ENCODE data around the gene ACTR2.

The ACTR2 gene

DNA sequence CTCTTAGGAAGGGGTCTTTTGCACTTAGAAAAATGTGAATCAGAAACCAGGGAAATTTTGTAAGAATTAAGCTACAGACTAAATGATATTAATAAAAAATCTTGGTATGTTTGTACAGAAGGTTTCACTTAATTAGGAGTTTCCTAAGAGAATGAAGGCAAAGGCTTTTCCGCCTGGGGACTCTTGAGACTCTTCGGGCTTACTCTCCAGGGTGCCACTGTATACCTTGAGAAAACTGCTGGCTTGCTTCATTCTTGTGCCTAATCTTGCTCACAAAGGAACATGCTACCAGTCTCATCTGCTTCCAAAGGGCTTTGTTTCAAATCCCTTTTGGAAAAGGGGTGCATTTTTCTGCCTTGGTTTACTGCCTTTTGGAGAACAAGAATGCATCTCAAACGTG, 49.5 kb downstream of the ACTR2 start:
- in situ Hi-C loops (cut with HindIII; ENCODE audit: low sequenced_read_pairs) = no loop called here

GRCh38 chr2:65277791-65278483, 50.3 kb downstream of the ACTR2 start:
- in situ Hi-C loops (cut with HindIII; ENCODE audit: low sequenced_read_pairs) = no loop called here

DNA sequence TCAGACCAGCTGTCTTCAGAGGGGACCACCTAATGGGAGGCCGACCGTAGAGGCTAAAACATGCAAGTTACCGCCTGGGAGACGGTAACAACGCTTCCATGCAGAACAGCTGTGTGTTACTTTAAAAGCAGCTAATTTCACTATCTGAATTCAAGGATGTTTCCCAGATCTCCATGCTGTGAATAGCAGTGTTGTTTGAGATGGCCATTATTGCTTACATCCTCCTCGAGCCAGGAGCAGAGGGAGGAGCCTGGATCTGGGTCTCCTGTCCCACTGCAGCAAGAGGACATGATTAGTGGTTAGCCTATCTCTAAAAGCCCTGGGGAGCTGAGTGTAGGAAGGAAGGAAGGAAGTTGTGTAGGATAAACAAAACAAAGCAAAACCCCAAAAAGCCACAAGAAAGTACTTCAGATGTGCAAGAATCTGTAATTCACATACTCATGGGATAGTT, 50.9 kb downstream of the ACTR2 start:
- in situ Hi-C loops (cut with HindIII; ENCODE audit: low sequenced_read_pairs) = no loop called here

GRCh38 chr2:65279756-65280155, 52.1 kb downstream of the ACTR2 start:
- in situ Hi-C loops (cut with HindIII; ENCODE audit: low sequenced_read_pairs) = no loop called here

DNA sequence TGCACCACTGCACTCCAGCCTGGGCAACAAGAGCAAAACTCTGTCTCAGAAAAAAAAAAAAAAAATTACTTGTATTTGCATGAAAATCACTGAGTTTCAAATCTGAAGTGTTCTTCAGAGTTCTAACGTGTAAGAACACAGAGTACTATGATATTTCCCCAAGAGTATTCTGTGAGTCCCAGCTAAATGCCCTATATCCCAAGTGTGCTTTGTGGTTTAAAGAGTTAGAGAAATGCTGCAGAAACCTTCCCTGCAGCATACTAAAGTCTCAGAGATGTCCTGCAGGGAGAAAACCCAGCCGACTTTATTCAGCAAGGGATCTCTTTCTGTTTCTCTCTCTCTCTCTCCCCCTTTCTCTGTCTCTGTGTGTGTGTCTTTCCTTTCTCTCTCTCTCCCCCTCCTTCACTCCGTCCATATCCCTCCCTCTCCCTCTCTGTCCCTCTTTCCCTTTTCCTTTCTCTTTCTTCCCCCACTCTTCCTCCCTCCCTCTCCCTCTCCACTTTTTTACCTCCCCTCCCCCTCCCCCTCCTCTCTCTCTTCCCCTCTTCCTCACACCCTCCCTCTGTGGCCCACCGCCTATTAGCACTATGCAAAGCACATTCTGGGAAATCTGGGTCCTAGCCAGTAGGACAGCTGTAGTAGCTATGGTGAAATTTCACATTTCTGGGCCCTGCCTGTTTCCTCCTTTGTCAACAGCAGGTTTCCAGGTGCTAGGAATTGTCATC, 54.2 kb downstream of the ACTR2 start:
- in situ Hi-C loops (cut with HindIII; ENCODE audit: low sequenced_read_pairs) = no loop called here

DNA sequence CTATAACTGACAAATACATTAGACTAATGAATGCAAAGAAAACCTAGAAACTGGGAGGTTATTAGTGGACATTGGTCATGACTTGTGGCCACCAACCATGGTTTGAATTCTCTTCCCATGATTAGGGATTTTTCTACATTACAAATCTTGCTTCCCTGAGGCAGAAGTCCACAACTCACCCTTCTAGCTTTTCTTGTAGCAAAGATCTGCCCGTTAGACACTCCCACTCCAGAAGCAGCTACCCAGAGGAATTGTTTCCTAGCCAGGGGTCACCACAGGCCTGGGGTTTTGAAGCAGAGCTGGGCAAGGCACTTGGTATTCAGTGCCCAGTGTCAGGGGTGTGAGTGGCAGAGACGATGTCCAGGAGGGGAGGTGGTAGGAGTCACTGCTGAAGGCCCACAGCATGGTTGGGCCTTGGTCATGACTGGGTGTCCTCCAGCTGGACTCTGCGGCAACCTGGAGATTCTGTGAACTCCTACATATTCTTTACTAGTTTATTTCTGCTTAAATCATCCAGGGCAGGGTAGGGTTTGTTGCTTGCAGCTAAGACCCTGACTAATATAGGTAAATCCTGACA, 54.9 kb downstream of the ACTR2 start:
- in situ Hi-C loops (cut with HindIII; ENCODE audit: low sequenced_read_pairs) = no loop called here

DNA sequence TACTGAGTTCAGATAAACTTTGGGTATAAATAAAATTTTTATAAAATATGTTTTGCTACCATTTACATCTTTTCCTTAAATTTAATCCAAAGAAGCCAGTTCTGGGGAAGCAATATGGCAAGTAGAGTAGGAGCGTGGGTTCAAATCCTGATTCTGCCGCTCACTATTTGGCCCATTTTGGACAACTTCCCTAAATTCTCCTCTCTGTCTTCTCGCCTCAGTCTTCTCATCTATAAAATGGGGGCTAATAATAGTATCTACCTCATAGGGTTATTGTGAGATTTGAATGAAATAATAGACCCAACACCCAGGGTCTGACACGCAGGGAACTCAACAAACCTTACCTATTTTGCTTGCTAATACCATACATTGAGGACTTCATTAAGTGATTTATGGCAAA, 59.7 kb downstream of the ACTR2 start:
- in situ Hi-C loops (cut with HindIII; ENCODE audit: low sequenced_read_pairs) = no loop called here

DNA sequence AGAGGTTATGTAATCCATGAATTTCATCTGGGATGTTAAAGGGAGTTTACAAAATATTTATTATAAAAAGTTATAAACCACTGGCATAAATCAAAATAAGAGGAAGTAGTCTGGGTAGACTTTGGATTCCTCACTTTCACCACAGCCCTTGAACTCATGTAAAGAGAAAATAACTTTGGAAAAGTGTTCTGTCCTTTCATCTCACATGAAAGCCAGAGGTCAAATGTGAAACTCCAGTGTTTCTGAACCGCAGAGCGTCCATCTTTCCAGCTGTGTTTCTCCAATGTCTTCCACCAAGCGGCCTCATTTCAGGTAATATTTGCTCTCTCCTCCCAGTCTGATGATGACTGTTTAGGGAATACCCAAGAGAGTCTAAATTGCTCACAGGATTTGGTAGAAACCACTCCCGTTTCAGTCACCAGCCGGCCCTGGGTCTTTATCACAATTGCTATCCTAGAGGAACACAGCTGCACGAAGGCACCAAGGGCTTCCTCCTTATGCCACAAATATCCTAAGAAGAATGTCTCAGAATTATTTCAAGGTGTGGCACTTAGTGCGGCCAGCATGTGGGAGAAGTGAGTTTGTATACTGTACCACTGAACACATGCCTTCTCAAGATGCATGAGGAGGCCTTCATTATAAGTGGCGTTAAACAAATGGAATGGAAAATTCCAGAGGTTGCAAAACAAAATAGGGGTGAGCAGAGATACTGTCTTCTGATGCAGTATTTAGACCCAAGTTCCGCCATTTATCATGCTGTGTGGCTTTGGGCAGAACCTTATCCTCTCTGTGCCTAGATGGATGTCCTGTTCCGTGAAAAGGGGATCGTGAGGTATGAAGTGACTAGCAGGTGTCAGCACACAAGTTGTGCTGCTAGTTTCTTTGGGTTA, 63.8 kb downstream of the ACTR2 start:
- in situ Hi-C loops (cut with HindIII; ENCODE audit: low sequenced_read_pairs) = no loop called here

- in situ Hi-C loops (cut with HindIII; ENCODE audit: low sequenced_read_pairs) = no loop called here
Measured at GRCh38 chr2:65292106-65292400, 64.4 kb downstream of the ACTR2 start.

DNA sequence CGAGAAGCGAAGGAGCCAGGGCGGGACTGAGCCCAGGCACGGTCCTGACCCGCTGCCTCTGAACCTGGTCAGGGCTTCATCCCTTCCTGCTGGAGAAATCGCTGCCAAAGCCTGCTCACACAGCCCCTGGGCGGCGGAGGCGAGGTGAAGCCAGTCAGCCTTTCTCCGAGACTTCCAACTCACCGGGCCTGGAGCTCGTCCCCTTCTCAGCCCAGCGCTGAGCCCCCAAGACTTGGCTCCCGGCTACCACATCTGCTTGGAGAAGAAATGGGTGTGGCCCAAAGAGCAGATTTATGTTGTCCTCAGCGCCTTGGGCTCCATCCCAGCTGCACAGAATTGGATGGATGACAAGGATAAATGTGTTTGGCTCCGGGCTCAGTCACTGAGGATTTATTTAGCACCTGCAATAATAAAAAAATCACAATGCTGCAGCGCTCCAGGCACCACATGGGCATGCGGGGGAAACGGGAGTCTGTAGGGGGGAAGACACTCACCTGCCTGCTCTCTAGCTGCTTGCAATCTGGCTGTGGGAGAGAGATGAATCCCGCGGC, 64.9 kb downstream of the ACTR2 start:
- in situ Hi-C loops (cut with HindIII; ENCODE audit: low sequenced_read_pairs) = no loop called here

- in situ Hi-C loops (cut with HindIII; ENCODE audit: low sequenced_read_pairs) = no loop called here
Measured at GRCh38 chr2:65293376-65293775, 65.7 kb downstream of the ACTR2 start.

DNA sequence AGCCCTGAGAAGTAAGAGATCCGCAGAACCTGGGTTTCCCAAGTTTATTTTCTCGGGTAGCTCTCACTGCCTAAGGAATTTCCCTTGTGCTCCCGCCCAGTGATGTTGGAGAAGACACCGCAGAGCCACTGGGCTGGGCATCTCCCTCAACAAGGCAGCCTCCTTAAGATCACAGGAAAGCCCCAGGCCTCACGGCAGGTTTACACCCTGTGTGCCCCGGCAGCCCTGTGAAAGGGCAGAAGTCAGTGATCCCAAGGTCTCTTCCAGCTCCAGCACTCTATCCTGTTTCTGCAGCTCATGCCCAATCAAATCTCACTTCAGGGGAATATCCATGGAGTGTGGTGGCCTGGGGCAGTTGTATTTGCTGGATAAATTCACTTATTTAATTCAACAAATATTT, 66.5 kb downstream of the ACTR2 start:
- in situ Hi-C loops (cut with HindIII; ENCODE audit: low sequenced_read_pairs) = no loop called here

- in situ Hi-C loops (cut with HindIII; ENCODE audit: low sequenced_read_pairs) = no loop called here
Measured at GRCh38 chr2:65294701-65295100, 67.1 kb downstream of the ACTR2 start.

DNA sequence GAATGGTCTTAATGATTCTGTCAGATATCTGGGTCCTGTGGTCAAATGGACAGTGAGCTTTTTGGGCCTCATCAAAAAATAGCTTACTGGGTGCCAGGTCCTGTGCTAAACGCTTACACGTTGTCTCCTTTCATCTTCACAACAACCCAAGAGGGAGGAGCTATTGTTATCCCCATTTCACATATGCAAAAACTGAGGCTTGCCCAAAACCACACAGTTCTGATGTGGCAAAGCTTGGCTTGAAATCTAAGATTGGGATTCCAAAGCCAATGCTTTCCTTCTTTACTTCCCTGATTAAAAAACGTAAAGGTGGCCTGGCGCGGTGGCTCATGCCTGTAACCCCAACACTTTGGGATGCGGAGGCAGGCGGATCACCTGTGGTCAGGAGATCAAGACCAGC, 69.3 kb downstream of the ACTR2 start:
- in situ Hi-C loops (cut with HindIII; ENCODE audit: low sequenced_read_pairs) = no loop called here

DNA sequence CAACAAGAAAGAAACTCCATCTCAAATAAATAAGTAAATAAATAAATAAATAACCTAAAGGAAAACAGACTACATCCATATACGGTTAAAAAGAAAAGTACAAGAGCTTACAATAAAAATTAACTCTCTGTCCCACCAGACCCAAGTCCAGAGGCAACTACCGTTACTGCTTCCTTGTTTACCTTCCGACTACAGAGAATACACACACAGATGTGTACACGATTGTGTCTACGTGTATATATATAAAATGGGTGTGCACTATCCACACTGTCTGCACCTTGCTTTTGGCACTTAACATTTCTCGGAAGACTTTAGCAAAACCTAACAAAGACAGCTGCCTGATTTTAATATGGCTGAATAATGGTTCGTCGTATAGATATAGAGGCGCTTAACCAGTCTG, 69.9 kb downstream of the ACTR2 start:
- in situ Hi-C loops (cut with HindIII; ENCODE audit: low sequenced_read_pairs) = no loop called here

GRCh38 chr2:65298089-65298488, 70.5 kb downstream of the ACTR2 start:
- in situ Hi-C loops (cut with HindIII; ENCODE audit: low sequenced_read_pairs) = no loop called here

- in situ Hi-C loops (cut with HindIII; ENCODE audit: low sequenced_read_pairs) = no loop called here
Measured at GRCh38 chr2:65299246-65299645, 71.6 kb downstream of the ACTR2 start.

GRCh38 chr2:65300134-65300760, 72.6 kb downstream of the ACTR2 start:
- in situ Hi-C loops (cut with HindIII; ENCODE audit: low sequenced_read_pairs) = no loop called here

DNA sequence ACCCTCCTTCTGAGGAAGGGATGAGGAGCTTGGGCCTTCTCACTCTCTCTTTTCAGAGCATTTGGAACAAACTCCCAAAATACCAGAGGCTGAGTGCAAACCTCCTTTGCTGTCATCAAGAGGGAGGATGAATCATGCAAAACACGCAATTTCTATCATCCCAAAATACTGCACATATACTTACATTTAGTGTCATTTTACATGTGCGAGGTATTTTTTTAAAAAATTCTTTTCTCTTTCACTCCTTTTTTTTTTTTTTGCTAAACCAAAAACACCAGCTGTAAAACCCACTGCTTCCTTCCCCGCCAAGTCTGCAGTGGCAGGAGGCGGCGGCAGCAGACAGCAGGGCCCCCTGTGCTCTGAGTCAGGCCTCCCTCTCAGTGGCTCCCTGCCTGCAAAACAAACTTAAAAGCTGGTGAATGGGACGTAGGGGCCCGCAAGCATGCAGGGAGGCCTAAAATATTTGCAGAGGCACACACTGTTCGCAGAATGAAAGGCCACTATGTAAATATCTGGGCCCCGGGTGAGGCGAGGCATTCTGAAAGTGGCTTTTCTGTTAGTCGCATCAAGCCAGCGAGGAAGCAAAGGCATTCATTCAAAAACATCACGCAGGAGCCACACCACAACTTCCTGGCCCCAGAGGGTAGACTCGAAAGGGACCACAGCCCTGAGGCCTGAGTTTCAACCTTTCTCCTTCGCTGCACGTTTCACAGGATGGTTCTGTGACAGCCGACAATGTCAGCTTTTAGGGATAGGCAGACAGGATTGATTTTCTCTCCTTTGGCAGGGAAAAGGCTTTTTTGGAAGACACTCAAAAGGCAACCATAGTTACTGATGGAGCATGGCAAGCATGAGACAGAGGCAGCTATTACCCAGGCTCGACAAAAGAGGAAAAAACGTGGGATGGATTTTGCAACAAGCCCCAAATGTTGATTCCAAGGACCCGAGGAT, 73.4 kb downstream of the ACTR2 start:
- in situ Hi-C loops (cut with HindIII; ENCODE audit: low sequenced_read_pairs) = no loop called here

DNA sequence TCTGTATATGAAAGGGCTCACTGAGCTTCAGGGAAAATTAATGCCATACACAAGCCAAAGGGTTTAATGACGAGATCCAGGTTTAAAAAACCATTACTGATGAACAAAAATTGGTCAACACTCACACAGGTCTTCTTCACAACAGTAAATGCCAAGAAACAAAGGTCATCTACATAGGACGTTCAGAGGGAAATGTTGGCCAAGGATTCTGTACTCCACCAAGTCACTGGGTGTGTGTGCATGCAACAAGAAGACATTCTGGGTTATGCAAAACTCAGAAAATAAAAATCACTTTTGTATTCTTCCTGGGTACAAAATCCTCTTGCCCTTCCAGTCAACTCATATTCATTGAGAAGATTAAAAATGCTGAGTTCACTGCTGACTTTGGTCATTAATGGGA, 78.3 kb downstream of the ACTR2 start:
- in situ Hi-C loops (cut with HindIII; ENCODE audit: low sequenced_read_pairs) = no loop called here

Data from endothelial cell of hepatic sinusoid (primary cell).